Uterus (tissue), 2 donors: ENCODE measurements around the gene PCED1B.

ENCODE experiments used
- POLR2A ChIP-seq, 2 donors: fragments of 450-650 bp; IDR thresholded peaks; one replicate each; pipeline ENCODE4 v1.6.1; 2016; ENCODE audit warnings: antibody characterized with exemption in 2 of 2, mild to moderate bottlenecking in 1 of 2, moderate library complexity in 1 of 2
- TF ChIP-seq, protein P1 (sequence below), 4 experiments: fragments of 200-600 bp in 2 of 4; fragments of 450-650 bp in 2 of 4; sonication (generic) in 2 of 4; IDR thresholded peaks; one replicate each; pipeline ENCODE4 v1.5.1; 2016 to 2019; ENCODE audit warnings: antibody characterized with exemption in 4 of 4, mild to moderate bottlenecking in 2 of 4, moderate library complexity in 1 of 4

DNA sequence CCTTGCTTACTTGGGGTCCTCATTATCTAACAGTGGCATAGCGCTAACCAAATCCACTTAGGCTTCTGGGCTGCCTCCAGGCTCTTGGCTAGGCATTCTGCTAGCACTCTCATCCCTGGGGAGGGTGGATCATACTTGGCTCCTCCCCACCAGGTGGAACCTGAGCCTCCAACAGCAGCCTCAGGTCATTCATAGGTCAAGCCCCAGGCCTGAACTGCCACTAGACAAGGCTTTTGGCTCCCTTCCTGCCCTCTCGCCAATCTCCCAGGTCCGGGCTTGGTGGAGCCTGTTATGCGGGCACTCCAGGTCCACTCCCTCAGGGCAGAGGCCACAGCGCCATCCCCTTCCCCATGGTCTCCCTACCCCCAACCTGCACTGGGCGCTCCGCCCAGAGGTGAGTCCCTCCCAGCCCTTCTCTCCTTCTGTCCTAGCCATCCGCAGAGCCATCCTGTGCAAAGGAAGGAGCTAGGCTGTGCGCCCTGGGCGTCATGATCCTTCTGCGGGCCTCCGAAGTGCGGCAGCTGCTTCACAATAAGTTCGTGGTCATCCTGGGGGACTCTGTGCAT is 155.2 kb downstream of the PCED1B start:
- TF ChIP-seq, protein P1, sequence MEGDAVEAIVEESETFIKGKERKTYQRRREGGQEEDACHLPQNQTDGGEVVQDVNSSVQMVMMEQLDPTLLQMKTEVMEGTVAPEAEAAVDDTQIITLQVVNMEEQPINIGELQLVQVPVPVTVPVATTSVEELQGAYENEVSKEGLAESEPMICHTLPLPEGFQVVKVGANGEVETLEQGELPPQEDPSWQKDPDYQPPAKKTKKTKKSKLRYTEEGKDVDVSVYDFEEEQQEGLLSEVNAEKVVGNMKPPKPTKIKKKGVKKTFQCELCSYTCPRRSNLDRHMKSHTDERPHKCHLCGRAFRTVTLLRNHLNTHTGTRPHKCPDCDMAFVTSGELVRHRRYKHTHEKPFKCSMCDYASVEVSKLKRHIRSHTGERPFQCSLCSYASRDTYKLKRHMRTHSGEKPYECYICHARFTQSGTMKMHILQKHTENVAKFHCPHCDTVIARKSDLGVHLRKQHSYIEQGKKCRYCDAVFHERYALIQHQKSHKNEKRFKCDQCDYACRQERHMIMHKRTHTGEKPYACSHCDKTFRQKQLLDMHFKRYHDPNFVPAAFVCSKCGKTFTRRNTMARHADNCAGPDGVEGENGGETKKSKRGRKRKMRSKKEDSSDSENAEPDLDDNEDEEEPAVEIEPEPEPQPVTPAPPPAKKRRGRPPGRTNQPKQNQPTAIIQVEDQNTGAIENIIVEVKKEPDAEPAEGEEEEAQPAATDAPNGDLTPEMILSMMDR (IDR thresholded peaks at IDR 0.05), result no peak
- no peak for TF ChIP-seq POLR2A (IDR thresholded peaks at IDR 0.05)
